ENCODE measurements around the gene MRPL24.

GRCh38 chr1:156748670-156749418 lies 8.0 kb upstream of the MRPL24 start:
- TF ChIP-seq POLR2A (IDR thresholded peaks at IDR 0.05) (peak; percentile 37), POLR2AphosphoS5 (IDR thresholded peaks at IDR 0.05) (peak; percentile 44)

Data from prostate gland (tissue), 1 donor.